Fibroblast of lung (primary cell): ENCODE data around the gene ETV6.

ENCODE experiments used
- EZH2 ChIP-seq: IDR thresholded peaks from 2 replicates; pipeline ENCODE4 v1.5.1; 2012; ENCODE audit warnings: low read length, control low read depth, mild to moderate bottlenecking; ENCODE audit errors: missing control alignments
- TF ChIP-seq, protein P1 (sequence below), 2 donors: IDR thresholded peaks in 1 of 2; conservative IDR thresholded peaks in 1 of 2; 1 replicate in 1 of 2; 2 replicates in 1 of 2; pipeline ENCODE4 v1.5.1; 2011 to 2012; ENCODE audit warnings: low read length in 2 of 2, control low read depth in 1 of 2, inconsistent platforms in 1 of 2, low read depth in 1 of 2, mild to moderate bottlenecking in 1 of 2

DNA sequence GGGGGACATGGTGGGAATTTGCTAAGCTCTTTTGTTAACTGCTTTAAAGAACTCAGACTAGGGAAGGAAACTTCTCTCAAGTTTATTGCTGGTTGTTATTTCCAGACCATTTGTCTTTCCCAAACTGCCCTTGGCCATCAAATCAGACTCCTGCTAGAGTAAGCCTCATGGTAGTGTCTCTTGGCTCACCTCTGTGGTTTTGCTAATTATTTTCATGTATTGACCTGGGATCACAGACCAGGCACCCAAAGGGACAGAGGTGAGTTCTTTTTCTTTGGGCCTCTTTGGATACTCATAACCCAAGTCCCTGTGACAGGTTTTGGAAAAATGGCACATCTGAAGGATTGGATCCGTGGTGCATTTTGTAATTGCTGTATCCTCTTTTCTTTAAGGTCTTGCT is 11.2 kb downstream of the ETV6 start:
- no peak for TF ChIP-seq EZH2
- TF ChIP-seq, protein P1, sequence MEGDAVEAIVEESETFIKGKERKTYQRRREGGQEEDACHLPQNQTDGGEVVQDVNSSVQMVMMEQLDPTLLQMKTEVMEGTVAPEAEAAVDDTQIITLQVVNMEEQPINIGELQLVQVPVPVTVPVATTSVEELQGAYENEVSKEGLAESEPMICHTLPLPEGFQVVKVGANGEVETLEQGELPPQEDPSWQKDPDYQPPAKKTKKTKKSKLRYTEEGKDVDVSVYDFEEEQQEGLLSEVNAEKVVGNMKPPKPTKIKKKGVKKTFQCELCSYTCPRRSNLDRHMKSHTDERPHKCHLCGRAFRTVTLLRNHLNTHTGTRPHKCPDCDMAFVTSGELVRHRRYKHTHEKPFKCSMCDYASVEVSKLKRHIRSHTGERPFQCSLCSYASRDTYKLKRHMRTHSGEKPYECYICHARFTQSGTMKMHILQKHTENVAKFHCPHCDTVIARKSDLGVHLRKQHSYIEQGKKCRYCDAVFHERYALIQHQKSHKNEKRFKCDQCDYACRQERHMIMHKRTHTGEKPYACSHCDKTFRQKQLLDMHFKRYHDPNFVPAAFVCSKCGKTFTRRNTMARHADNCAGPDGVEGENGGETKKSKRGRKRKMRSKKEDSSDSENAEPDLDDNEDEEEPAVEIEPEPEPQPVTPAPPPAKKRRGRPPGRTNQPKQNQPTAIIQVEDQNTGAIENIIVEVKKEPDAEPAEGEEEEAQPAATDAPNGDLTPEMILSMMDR (conservative IDR thresholded peaks at IDR 0.05 in 1 of 2, IDR thresholded peaks at IDR 0.05 in 1 of 2; ENCODE audit: low read depth in 1 of 2, low read length in 2 of 2), result no peak
